Naive thymus-derived CD4-positive, alpha-beta T cell (primary cell): Measurements from ENCODE around the gene PARL. TPM values are rescaled to one million over a fixed set of nuclear protein-coding genes. Genes with fewer than 3 reads are reported as not detected.

Source experiments
- ATAC-seq: fragments of 150-1000 bp; cut with Tn5 transposase; 2 replicates; pipeline ENCODE4 v1.10.0; 2021; ENCODE audit warnings: mild to moderate bottlenecking, moderate library complexity
- CTCF ChIA-PET: fragments of 350-600 bp; sonication (Branson Sonifier 250); formaldehyde crosslinking; loops from one replicate; lab custom pipeline; 2021; ENCODE audit warnings: antibody characterized with exemption; lab: Charles Lee
- POLR2A ChIA-PET: fragments of 350-600 bp; sonication (Branson Sonifier 250); formaldehyde crosslinking; loops from one replicate; lab custom pipeline; 2021; ENCODE audit warnings: antibody characterized with exemption, inconsistent platforms; lab: Charles Lee
- DNase-seq, 9 donors: peaks; one replicate each; pipeline versions ENCODE4 v3.0.0 to v3.0.0-alpha.2; 2020 to 2022; ENCODE audit warnings: mixed read lengths in 1 of 9
- H3K27ac ChIP-seq: one replicate; pipeline ENCODE4 v1.7.0; 2013; ENCODE audit warnings: mild to moderate bottlenecking, low read depth, low read length, moderate library complexity
- H3K27me3 ChIP-seq, 2 donors: one replicate each; pipeline ENCODE4 v1.7.0; 2013; ENCODE audit warnings: low read length in 2 of 2, mild to moderate bottlenecking in 2 of 2, moderate library complexity in 2 of 2; ENCODE audit not compliant: control insufficient read depth in 2 of 2, insufficient read depth in 2 of 2
- H3K36me3 ChIP-seq, 3 experiments: 1 replicate in 2 of 3; 2 replicates in 1 of 3; pipeline ENCODE4 v1.7.0; 2013; ENCODE audit warnings: low read length in 3 of 3, mild to moderate bottlenecking in 3 of 3, moderate library complexity in 1 of 3; ENCODE audit not compliant: insufficient read depth in 3 of 3, control insufficient read depth in 2 of 3
- H3K4me1 ChIP-seq, 2 donors: one replicate each; pipeline ENCODE4 v1.7.0; 2013; ENCODE audit warnings: low read length in 2 of 2, mild to moderate bottlenecking in 2 of 2, moderate library complexity in 1 of 2; ENCODE audit not compliant: control insufficient read depth in 2 of 2, insufficient read depth in 2 of 2
- H3K4me3 ChIP-seq: 2 replicates; pipeline ENCODE4 v1.7.0; 2013; ENCODE audit warnings: mild to moderate bottlenecking, low read length
- H3K9me3 ChIP-seq, 3 experiments: 1 replicate in 2 of 3; 2 replicates in 1 of 3; pipeline ENCODE4 v1.7.0; 2013; ENCODE audit warnings: low read length in 3 of 3; ENCODE audit not compliant: control insufficient read depth in 2 of 3
- H3K27ac Mint-ChIP-seq, 9 donors: one replicate each; pipeline ENCODE4 v1.8.0; 2020 to 2022; ENCODE audit warnings: mixed read lengths in 9 of 9, mild to moderate bottlenecking in 8 of 9, moderate library complexity in 5 of 9, inconsistent platforms in 2 of 9
- H3K27me3 Mint-ChIP-seq, 5 donors: one replicate each; pipeline ENCODE4 v1.8.0; 2021 to 2022; ENCODE audit warnings: mixed read lengths in 5 of 5, mild to moderate bottlenecking in 1 of 5
- H3K36me3 Mint-ChIP-seq, 5 donors: one replicate each; pipeline ENCODE4 v1.8.0; 2020 to 2022; ENCODE audit warnings: mixed read lengths in 5 of 5, mild to moderate bottlenecking in 3 of 5, inconsistent platforms in 1 of 5
- H3K4me1 Mint-ChIP-seq, 7 donors: one replicate each; pipeline ENCODE4 v1.8.0; 2020 to 2022; ENCODE audit warnings: mixed read lengths in 7 of 7, mild to moderate bottlenecking in 3 of 7, inconsistent platforms in 1 of 7
- H3K4me3 Mint-ChIP-seq, 10 donors: one replicate each; pipeline ENCODE4 v1.8.0; 2020 to 2022; ENCODE audit warnings: mild to moderate bottlenecking in 10 of 10, mixed read lengths in 10 of 10, moderate library complexity in 6 of 10, inconsistent platforms in 2 of 10
- H3K9me3 Mint-ChIP-seq, 11 donors: one replicate each; pipeline ENCODE4 v1.8.0; 2020 to 2022; ENCODE audit warnings: mixed read lengths in 11 of 11, mild to moderate bottlenecking in 4 of 11, inconsistent platforms in 1 of 11, moderate library complexity in 1 of 11
- intact Hi-C, 2 donors: fragments of 100-400 bp; cut with micrococcal nuclease; formaldehyde crosslinking; loops; one replicate each; pipeline ENCODE4 v1.15.1; 2023
- polyA plus RNA-seq, 2 donors: library from polyadenylated mRNA; unstranded; fragments of 300-500 nt; fragmentation: Illumina TruSeq; gene quantifications; one replicate each; pipeline ENCODE4 v1.2.3, GENCODE V29; 2021
- total RNA-seq, 6 experiments: library from RNA in 5 of 6; stranded (reverse) in 5 of 6; gene quantifications; 1 replicate in 5 of 6; 2 replicates in 1 of 6; pipeline ENCODE4 v1.2.3 and lab custom pipeline; 2021 to 2026

The PARL gene
- total and polyA plus RNA-seq, 7 experiments from 2014 or later: 41.6 to 130 (median 49.1) TPM

DNA sequence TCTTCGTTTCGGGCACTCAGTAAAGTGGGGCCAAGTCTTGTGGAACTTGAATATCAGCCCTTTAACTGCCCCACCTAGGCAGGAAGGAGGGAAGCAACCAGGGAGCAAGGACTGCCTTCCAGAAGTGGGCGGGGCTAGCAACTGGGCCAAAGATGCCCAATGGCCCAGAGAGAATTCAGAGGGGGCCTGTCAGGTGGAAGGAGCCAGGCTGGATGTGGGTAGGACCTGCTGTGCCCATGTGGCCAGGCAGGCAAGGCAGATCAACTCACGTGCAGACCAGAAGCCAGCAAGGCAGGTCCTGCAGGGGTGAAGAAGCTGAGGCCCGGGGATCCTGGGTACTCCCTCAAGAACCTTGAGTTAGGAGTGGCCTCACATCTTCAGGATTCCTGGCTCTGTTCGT is 64.8 kb downstream of the PARL start:
- Histone ChIP-seq H3K4me1 (peaks cover 14 to 17% of the 10 kb centered on the region in 2 donors), H3K27me3 (no peaks in the 10 kb centered on the region), H3K4me3 (no peak overlapping the region), H3K27ac (no peak overlapping the region), H3K9me3 (no peaks in the 10 kb centered on the region), H3K36me3 (no peaks in the 10 kb centered on the region)
- H3K27ac Mint-ChIP-seq: no peak overlapping the region
- no peak overlapping the region for H3K4me3 Mint-ChIP-seq
- peaks cover 0 to 3% (median 0%) of the 10 kb centered on the region in 11 donors for H3K9me3 Mint-ChIP-seq
- intact Hi-C loops: no loop called here
- POLR2A ChIA-PET: no interaction called here
- peaks cover 4 to 8% (median 4%) of the 10 kb centered on the region in 5 donors for H3K36me3 Mint-ChIP-seq
- CTCF ChIA-PET: no interaction called here
- no peak for DNase-seq
- H3K27me3 Mint-ChIP-seq: peaks cover 0 to 15% (median 0%) of the 10 kb centered on the region in 5 donors
- ATAC-seq: no peak
- peaks cover 5 to 26% (median 21%) of the 10 kb centered on the region in 7 donors for H3K4me1 Mint-ChIP-seq

- H3K4me1 ChIP-seq: peaks cover 9% of the 10 kb centered on the region in 2 donors
- POLR2A ChIA-PET: no interaction called here
- H3K27me3 Mint-ChIP-seq: peaks cover 0 to 9% (median 0%) of the 10 kb centered on the region in 5 donors
- no peak overlapping the region for H3K27ac ChIP-seq
- CTCF ChIA-PET: no interaction called here
- no peak for ATAC-seq
- no peak for DNase-seq
- no peaks in the 10 kb centered on the region for H3K27me3 ChIP-seq
- H3K4me1 Mint-ChIP-seq: peaks cover 3 to 25% (median 19%) of the 10 kb centered on the region in 7 donors
- peaks cover 3 to 8% (median 4%) of the 10 kb centered on the region in 5 donors for H3K36me3 Mint-ChIP-seq
- intact Hi-C loops: no loop called here
- no peak overlapping the region for H3K4me3 ChIP-seq
- no peaks in the 10 kb centered on the region for H3K9me3 ChIP-seq
- no peak overlapping the region for H3K4me3 Mint-ChIP-seq
- H3K36me3 ChIP-seq: no peaks in the 10 kb centered on the region
- no peak overlapping the region for H3K27ac Mint-ChIP-seq
- H3K9me3 Mint-ChIP-seq: no peaks in the 10 kb centered on the region
These were observed 65.7 kb downstream of the PARL start for GRCh38 chr3:183818706-183819624.

DNA sequence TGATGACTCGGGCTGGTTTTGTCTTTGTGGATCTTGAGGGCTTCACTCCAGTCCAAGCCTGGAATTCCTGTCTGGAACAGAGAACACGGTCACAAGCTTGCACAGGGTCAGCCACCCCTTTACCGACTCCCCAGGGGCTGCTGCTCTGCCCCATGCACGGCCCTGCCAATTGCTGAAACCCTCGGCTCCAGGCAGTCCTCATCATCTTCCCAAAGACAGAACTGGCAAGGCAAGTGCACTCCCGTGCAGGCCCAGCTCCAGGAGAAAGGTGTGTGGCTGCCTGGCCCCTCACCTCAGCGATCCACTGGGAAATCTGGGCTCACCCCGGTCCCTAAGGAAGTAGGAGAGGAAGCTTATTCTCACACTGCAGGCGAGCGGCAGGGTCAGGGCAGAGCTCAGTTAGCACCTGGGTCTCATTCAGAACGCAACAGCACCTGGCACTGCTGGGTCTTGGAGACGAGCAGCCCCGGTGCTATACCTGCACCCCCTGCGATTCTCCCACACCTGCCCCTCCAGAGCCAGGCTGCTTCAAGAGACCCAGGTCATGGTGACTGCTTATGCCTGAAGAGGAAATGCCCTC is 66.5 kb downstream of the PARL start:
- no peak overlapping the region for H3K27ac Mint-ChIP-seq
- Histone ChIP-seq H3K4me1 (peaks cover 6 to 7% of the 10 kb centered on the region in 2 donors), H3K27me3 (no peaks in the 10 kb centered on the region), H3K36me3 (no peaks in the 10 kb centered on the region), H3K4me3 (no peak overlapping the region), H3K9me3 (no peaks in the 10 kb centered on the region), H3K27ac (no peak overlapping the region)
- H3K9me3 Mint-ChIP-seq: no peaks in the 10 kb centered on the region
- no peak overlapping the region for H3K4me3 Mint-ChIP-seq
- ChIA-PET POLR2A (no interaction called here), CTCF (interaction anchor here (0.7 kb wide), 1 partner anchor 829 kb away, joined by 5 read pairs; no protein-coding TSS in a partner anchor)
- peaks cover 0 to 21% (median 17%) of the 10 kb centered on the region in 7 donors for H3K4me1 Mint-ChIP-seq
- H3K36me3 Mint-ChIP-seq: peaks cover 3 to 8% (median 4%) of the 10 kb centered on the region in 5 donors
- peaks cover 0 to 4% (median 0%) of the 10 kb centered on the region in 5 donors for H3K27me3 Mint-ChIP-seq
- ATAC-seq: no peak
- intact Hi-C loops: no loop called here
- DNase-seq: no peak

DNA sequence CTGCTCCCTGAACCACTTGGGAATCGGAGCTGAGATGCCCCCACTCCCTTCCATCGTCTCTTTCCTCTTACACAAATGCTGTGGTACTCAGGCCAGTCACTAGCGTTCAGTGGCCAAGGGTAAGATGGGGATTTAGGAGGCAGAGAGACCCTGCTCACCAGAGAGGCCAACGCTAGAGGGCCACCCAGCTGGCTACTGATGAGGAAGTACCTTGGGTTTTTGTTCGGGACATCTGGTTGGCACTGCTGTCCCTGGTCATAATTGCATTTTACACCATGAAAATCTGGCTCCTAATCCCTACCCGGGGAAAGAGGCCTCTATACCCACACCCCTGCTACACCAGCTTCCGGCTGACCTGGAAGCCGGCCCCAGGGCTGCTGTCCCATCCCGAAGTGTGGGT is 67.0 kb downstream of the PARL start:
- ChIA-PET CTCF (interaction anchor here (0.7 kb wide), 1 partner anchor 829 kb away, joined by 5 read pairs; no protein-coding TSS in a partner anchor), POLR2A (interaction anchor here (0.7 kb wide), 1 partner anchor 17 kb away, joined by 3 read pairs; no protein-coding TSS in a partner anchor)
- Mint-ChIP-seq H3K36me3 (peaks cover 3 to 8% (median 4%) of the 10 kb centered on the region in 5 donors), H3K4me1 (peaks cover 0 to 21% (median 17%) of the 10 kb centered on the region in 7 donors), H3K9me3 (no peaks in the 10 kb centered on the region), H3K27ac (peak overlapping the region in 1 of 9 donors; percentile 22), H3K4me3 (no peak overlapping the region), H3K27me3 (peaks cover 0 to 3% (median 0%) of the 10 kb centered on the region in 5 donors)
- DNase-seq: no peak
- Histone ChIP-seq H3K27ac (no peak overlapping the region), H3K36me3 (no peaks in the 10 kb centered on the region), H3K9me3 (no peaks in the 10 kb centered on the region), H3K27me3 (no peaks in the 10 kb centered on the region), H3K4me1 (peaks cover 6 to 7% of the 10 kb centered on the region in 2 donors), H3K4me3 (no peak overlapping the region)
- ATAC-seq: no peak
- intact Hi-C loops: no loop called here

DNA sequence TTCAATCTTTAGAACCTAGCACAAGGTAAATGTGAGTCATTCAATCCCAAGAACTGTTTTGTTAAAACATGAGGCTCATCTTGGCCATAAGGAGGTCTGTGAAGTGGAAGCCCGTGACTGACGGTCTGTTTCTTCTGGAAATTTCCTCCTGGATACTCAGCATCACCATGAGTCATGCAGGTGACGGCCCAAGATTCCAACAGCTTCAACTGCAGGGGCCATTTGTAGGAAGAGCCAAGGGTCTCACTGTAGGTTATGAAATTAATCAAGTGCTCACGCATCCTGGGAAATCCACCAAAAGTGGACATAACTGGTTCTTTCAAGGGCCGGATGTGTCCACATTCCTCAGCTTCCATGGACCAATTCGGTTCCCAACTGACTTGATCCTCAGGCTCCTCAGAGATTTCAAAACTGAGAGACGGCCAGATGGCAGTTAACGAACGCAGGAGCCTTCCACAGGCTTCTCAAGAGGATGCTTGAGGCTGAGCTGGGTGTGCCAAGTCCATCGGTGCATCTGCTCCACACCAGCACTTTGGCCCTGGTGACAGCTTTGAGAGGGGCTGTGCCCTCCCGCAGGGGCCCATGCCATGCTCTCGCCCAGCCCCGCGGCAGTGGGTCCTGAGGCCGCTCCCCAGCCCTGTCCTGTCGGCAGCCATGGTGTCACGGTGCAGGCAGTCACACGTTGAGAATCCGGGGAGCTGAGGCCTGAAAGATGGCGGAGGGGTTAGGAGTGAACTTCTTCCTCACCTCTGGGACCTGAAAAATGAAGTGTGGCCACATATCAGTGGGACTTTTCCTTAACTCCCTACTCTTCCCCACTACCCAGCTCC is 67.8 kb downstream of the PARL start:
- CTCF ChIA-PET: no interaction called here
- H3K4me3 Mint-ChIP-seq: peak overlapping the region in 1 of 10 donors; percentile 75

More for the DNA sequence above, 67.8 kb downstream of the PARL start:
- Mint-ChIP-seq H3K4me1 (peaks cover 0 to 21% (median 17%) of the 10 kb centered on the region in 7 donors), H3K9me3 (no peaks in the 10 kb centered on the region), H3K36me3 (peaks cover 3 to 8% (median 4%) of the 10 kb centered on the region in 5 donors), H3K27me3 (no peaks in the 10 kb centered on the region), H3K27ac (peak overlapping the region in 4 of 9 donors; percentile 33 to 93 (median 84))
- DNase-seq (no peak), ATAC-seq (no peak)
- POLR2A ChIA-PET: interaction anchor here (0.6 to 0.7 kb wide), 2 partner anchors 16 to 151 kb away, joined by 3 to 9 read pairs; no protein-coding TSS in a partner anchor
- H3K36me3 ChIP-seq: no peaks in the 10 kb centered on the region
- no peak overlapping the region for H3K4me3 ChIP-seq
- no peak overlapping the region for H3K27ac ChIP-seq
- H3K27me3 ChIP-seq: no peaks in the 10 kb centered on the region
- no peaks in the 10 kb centered on the region for H3K9me3 ChIP-seq
- H3K4me1 ChIP-seq: peaks cover 6 to 7% of the 10 kb centered on the region in 2 donors
- intact Hi-C loops: no loop called here
